G401 (cell line): ENCODE data around the gene C22orf15. TPM values are rescaled to one million over a fixed set of nuclear protein-coding genes. Genes with fewer than 3 reads are reported as not detected.

Source experiments
- DNase-seq: peaks from one replicate; pipeline ENCODE4 v3.0.0-alpha.2; 2015; ENCODE audit warnings: low spot score
- in situ Hi-C: cut with HindIII; loops from 2 replicates; pipeline ENCODE4 v1.10.0; 2016; ENCODE audit warnings: low sequenced_read_pairs, mixed read lengths
- total RNA-seq: library from RNA; depleted of rRNA; stranded (reverse); fragments of >200 nt; shearing (Covaris generic); gene quantifications from 2 replicates; pipeline ENCODE4 v1.2.3, GENCODE V29; 2014; rRNA removed

C22orf15 gene
- total RNA-seq, 1 experiment from 2014 or later, result not detected

DNA sequence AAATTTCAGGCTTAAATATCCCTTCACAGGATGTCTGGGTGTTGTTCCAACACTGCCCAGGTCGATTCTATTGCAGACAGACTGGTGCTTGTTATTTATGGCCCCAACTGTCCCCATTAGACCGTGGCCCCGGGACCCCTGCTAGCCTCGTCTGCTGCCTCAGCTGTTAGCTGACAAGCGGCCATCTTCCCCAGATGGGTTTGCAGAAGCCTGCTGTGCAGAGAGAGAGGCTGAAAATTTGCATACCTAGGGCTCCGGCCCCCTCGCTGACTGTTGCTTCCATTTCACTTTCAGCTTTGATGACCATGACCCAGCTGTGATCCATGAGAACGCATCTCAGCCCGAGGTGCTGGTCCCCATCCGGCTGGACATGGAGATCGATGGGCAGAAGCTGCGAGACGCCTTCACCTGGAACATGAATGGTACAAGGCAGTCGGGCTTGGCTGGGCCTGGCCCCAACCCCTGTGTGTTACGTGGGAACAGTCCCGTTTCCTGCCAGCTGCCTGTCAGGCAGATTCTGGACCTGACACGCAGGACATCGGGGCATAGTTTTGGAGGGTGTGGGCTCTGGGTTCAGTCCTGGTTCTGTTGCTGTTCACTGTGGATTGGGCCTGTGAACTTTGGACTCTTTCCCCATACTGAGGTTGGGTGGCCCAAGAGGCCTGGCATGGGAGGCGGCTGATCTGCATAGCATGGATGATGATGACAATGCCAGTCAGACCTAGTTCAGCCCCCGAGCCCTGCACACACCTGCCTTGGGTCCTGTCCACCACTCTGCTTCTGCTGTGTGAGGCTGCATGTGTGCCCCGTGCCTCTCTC is 40.4 kb downstream of the C22orf15 start:
- in situ Hi-C loops, result no loop called here

DNA sequence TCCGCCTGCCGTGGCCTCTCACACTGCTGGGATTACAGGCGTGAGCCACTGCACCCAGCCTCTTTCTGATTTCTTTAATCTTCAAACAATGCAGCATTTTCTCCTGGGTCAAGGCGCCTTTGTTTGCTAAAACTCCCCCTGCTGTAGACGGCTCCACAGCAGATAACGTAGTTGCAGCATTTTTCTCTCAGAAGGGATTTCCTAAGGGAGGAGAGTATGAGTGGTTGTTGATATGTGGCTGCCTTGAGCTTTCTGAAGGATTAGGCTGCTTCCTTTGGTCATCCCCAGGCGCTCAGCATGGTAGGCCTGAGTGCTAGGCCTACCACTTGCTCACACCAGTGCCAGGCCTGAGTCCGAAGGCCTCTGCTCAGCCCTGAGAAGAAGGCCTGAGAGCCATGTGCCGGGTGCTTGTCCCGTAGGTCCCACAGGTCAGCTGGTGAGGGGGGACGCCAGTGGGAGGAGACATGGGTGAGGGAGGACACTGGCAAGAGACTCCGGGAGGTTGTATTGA is 42.0 kb downstream of the C22orf15 start:
- in situ Hi-C loops, result no loop called here
- no peak for DNase-seq

More for the DNA sequence above, 40.4 kb downstream of the C22orf15 start:
- peak; percentile 98 for DNase-seq

DNA sequence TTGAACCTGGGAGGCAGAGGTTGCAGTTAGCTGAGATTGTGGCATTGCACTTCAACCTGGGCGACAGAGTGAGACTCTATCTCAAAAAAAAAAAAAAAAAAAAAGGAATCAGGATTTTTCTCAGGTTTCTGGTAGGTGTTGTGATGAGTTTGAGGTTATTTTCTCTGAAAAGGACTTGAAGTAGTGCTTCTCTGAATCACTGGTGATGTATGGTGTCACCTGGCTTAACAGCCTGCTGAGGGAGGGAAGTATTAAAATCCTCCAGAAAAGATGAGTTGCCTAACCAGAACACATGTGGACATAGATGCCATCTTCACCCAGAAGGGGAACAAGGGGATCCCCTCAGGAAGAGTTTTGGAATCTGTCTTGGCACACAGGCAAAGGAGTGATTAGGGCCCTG is 44.0 kb downstream of the C22orf15 start:
- DNase-seq, result no peak
- in situ Hi-C loops, result no loop called here

DNA sequence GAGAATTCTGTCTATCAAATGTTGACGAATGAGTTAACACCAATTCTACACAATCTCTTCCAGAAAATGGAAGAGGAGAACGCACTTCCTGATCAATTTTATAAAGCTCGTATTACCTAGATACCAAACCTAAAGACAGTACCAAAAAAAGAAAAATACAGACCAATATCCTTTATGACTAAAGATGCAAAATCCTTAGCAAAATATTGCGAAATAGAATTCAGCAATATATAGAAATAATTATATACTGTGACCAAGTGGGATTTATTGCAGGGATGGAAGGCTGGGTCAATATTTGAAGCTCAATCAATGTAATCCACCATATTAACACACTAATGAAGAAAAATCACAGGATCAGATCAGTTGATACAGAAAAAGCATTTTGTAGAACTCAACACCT is 49.6 kb downstream of the C22orf15 start:
- in situ Hi-C loops, result no loop called here
- no peak for DNase-seq

Other genes with a start within 250 kb of the C22orf15 start
- not detected in 2 replicates for gene IGLL1, start 182.7 kb upstream of the C22orf15 start, total RNA-seq
- not detected in 2 replicates for gene DRICH1, start 130.7 kb upstream of the C22orf15 start, total RNA-seq
- gene RGL4, start 72.0 kb upstream of the C22orf15 start, total RNA-seq, result not detected in 2 replicates
- gene ZNF70, start 11.9 kb upstream of the C22orf15 start, total RNA-seq, result not detected in 2 replicates
- gene VPREB3, start 8.6 kb upstream of the C22orf15 start, total RNA-seq, result not detected in 2 replicates
- gene CHCHD10, start 5.0 kb downstream of the C22orf15 start, total RNA-seq, result not detected in 2 replicates
- gene MMP11, start 9.9 kb downstream of the C22orf15 start, total RNA-seq, result not detected in 2 replicates
- gene SMARCB1, start 24.0 kb downstream of the C22orf15 start, total RNA-seq, result not detected in 2 replicates
- not detected in 2 replicates for gene DERL3, start 76.0 kb downstream of the C22orf15 start, total RNA-seq
- not detected in 2 replicates for gene SLC2A11, start 94.9 kb downstream of the C22orf15 start, total RNA-seq
- not detected in 2 replicates for gene MIF, start 131.4 kb downstream of the C22orf15 start, total RNA-seq
- gene GSTT2B, start 198.2 kb downstream of the C22orf15 start, total RNA-seq, result not detected in 2 replicates
- not detected in 2 replicates for gene DDTL, start 203.9 kb downstream of the C22orf15 start, total RNA-seq
- gene DDT, start 211.5 kb downstream of the C22orf15 start, total RNA-seq, result not detected in 2 replicates
- not detected in 2 replicates for gene GSTT2, start 217.1 kb downstream of the C22orf15 start, total RNA-seq
- not detected in 2 replicates for gene GSTT4, start 242.5 kb downstream of the C22orf15 start, total RNA-seq
- gene CABIN1, start 248.3 kb downstream of the C22orf15 start, total RNA-seq, result not detected in 2 replicates